ENCODE results near the gene GNMT.
"Not testable (repeated sequence)": the region's sequence is repeated elsewhere in the genome, so short reads cannot be mapped to it uniquely, and the experiment has no call there.

GNMT gene

DNA sequence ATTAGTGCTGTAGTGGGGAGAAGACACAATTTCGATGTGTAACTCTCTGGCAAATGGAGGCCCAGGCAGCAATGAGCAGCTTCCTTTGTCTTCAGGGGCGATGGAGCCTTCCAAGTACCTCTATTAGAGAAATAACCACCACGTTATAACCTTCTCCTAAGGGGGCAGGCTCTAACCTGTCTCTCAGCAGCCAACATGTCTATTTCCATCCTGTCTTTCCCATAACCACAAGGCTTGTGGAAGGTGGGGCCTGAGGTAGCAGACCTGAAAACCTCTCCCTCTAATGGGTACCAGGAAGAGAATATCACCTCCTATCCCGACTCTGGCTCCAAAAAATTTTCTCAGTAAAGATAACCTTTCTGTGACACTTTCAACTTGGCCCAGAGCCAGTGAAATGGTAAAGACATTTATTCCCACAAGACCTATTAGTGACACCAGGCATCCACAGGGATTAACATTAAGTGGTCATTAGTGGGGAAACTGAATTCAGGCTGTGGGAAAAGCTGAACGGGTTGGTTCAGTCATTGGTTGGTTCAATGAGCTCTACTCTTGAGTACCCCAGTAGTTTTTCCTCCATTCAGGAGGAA is 14.5 kb downstream of the GNMT start:
- no peak for DNase-seq (ENCODE audit: low read depth)

DNA sequence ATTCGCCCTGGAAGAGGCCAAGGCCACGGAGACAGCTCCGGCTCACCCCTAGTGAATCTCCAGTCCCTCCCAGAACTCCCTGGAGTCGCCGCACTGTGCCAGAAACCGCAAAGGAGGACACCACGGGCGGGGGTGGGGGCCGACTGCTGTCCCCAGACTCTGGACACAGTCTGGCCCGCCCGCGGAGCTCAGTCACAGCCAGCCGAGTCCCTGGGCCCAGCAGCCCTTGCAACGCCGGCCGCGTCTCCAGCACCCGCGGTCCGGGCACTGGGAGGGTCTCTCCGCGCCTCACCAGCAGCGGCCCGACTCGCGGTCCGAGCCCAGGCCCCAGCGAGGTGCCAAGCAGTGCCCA is 17.9 kb downstream of the GNMT start:
- no peak for DNase-seq (ENCODE audit: low read depth)

DNA sequence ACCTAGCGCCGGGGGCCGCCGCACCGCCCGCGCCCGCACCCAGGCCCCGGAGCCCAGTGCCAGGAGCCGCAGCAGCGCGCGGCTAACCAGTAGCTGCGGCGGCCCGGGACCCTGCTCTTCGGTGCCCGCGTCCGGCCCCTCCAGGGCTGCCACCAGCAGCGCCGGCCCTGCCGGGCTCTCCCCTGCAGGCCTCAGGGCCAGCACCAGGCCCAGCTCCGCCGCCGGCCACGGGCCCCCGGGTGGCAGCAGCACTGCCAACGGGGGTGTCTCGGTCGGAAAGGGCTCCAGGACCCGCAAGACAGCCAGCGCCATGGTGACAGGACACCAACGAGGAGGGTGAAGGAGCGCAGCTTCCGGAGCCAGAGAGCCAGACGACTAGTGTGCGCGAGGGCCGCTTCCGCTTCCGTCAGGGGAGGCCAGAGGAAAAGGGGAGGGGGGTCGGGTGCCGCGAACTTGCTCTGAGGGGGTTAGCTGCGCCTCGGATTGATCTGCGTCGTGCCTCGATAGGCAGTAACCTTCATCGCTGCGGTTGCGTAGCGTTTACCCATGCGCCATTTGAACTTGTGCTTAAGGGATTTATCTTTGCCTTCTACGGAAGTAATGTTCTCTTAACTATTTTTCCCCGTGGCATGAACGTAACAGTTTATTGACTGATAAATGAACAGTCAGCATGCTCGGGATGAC is 18.4 kb downstream of the GNMT start, which contains the start of gene PEX6:
TSS of gene PEX6 (minus strand) at position 343 of the 684 bp plus-strand sequence. CDS start at position 312, 31 bp downstream.
- DNase-seq (ENCODE audit: low read depth), result peak; percentile 90

DNA sequence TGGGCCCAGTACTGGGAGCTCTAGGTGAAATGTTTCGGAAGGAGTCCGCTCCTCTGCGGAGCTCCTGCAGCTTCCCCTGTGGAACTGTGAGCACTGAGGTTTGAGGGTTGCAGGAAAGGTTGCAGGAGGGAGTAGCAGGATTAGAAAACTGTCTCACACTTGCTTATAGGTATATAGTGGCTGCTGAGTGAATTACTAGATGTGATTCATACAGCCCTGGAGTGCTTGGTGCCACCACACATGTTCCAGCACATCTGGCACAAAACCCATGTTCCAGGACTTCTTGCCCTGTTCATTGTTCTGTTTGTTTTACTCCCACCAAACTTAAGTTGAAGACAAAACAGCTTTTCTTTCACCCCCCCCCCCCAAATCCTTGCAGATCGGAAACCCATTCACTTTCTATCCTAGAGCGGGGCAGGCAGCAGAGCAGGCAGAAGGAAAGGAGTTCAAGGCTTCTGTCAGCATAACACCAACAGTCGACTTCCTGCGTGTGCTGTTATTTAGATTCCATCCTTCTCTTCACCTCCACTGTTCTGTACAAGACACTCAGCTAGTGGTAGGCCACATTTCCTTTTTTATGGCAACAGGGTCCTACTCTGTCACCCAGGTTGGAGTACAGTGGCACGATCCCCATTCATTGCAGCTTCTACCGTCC is 19.1 kb downstream of the GNMT start:
- DNase-seq (ENCODE audit: low read depth), result no peak

DNA sequence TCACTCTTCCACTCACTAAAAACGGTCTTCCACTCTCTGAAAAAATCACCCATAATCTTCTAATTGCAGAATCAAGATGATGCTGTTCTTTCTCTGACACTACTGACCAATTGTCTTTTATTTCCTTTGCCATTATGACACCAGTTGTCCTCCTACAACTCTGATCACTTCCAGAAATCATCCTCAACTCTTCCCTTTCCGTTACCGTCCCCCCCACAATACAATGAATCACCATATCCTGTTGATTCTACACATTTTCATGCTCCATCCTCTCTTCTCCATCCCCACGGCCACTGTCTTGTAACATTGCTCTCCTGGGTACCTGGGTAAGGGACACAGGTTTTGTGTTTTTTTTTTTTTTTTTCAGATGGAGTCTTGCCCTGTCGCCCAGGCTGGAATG is 21.3 kb downstream of the GNMT start:
- no peak for DNase-seq (ENCODE audit: low read depth)

GRCh38 chr6:42984001-42984923 is 23.7 kb downstream of the GNMT start, which contains the start of gene PPP2R5D:
TSS of gene PPP2R5D (plus strand) at chr6:42984570. CDS start at chr6:42984678, 108 bp downstream.
- DNase-seq (ENCODE audit: low read depth), result peak; percentile 97

DNA sequence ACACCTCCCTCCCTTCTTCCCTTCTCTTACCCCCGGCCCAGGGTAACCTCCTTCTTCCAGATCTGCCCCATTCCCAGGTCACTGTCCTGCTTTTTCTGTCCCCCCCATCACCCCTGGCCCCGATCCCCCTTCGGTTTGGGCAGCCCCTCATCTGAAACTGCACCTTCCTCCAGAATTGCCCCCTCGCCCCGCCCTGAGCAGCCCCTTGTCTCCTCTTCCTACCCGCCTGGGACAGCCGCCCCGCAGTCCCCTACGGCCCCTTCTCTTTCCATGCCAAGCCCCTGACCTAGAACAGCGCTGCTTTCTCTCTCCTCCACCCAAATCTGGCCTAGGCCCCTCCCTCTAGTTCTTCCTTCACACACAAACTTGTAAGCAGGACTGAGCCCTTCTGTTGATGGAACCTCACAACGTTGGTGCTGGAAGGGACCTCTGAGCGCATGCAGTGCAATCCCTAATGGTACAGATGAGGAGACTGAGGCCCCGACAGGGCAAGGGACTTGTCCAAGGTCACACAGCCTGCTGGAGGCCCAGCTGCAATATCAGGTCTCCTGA is 24.4 kb downstream of the GNMT start:
- no peak for DNase-seq (ENCODE audit: low read depth)

- no peak for DNase-seq (ENCODE audit: low read depth)
Measured at GRCh38 chr6:42987533-42988451, 27.2 kb downstream of the GNMT start.

DNA sequence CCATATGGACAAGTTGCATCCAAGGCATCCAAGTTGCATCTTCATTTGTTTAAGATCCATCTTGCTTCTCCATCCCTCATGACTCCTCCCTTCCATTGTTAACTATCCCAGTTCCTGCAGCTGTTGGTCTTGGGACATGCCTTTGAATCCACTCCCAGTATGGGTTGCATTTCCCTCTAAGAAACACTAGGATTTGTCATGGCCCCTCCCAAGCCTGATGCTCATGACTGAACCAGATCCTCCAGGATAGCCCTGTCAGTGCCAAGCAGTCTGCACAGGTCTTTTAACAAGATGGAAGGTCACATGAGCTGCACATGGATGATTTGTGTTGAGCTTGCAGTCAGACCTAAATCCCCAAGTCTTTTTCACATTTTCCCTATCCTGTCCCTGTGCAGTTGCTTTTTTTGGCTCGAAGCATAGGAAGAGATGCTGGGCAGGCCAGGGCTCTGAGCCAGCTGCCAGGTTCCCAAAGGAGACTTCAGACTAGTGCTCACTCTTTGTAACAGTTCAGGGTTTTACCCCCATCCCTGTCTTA is 28.0 kb downstream of the GNMT start:
- DNase-seq (ENCODE audit: low read depth), result no peak

DNA sequence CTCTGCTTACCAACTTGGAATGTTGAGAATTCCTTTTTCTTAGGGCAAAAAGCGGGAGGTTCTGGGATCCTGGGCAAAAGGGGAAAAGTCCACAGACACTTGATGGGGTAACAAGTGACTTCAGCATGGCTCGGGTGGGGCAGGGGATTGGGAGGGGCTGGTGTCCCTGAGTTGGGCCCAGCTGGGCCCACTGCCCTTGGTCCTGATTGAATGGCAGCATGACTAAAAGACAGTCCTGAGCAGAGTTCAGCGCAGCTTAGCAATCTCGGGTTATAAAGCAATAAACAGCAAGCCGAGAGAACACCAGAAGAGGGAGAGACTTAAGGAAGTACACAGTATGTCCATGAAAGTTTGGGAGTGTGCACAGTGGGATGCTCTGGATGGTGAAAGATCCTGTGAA is 29.4 kb downstream of the GNMT start:
- DNase-seq (ENCODE audit: low read depth), result no peak

- no peak for DNase-seq (ENCODE audit: low read depth)
Measured at GRCh38 chr6:42993445-42993844, 32.9 kb downstream of the GNMT start.

GRCh38 chr6:42996513-42996912 is 36.0 kb downstream of the GNMT start:
- DNase-seq (ENCODE audit: low read depth), result no peak

DNA sequence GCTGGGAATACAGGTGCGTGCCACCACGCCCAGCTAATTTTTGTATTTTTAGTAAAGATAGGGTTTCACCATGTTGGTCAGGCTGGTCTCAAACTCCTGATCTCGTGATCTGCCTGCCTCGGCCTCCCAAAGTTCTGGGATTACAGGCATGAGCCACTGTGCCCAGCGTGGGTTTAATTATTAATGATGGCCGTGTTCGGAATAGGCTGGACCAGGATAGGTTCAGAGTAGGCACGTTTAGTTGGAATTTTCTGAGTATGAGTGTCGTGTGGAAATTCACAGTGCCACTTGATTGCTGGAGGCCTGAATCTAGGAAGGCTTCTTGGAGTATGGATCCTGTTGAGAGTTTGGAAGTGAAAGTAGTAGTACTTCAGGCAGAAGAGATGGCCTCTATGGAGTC is 37.7 kb downstream of the GNMT start:
- not testable (repeated sequence) for DNase-seq (ENCODE audit: low read depth)

DNA sequence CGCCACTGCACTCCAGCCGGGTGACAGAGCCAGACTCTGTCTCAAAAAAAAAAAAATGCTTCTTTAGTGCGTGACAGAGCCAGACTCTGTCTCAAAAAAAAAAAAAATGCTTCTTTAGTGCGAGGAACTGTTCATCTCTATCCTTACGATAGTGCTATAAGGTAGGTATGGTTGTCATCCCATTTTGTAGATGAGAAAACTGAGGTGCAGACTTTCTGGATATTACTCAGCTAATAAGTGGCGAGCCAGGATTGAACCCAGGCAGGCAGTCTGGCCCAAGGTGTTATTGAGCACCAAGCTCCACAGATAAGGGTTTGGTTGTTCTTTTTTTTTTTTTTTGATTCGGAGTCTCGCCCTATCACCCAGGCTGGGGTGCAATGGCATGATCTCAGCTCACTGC is 41.3 kb downstream of the GNMT start:
- DNase-seq (ENCODE audit: low read depth), result no peak

GRCh38 chr6:43005844-43006243 is 45.3 kb downstream of the GNMT start:
- DNase-seq (ENCODE audit: low read depth), result no peak

DNA sequence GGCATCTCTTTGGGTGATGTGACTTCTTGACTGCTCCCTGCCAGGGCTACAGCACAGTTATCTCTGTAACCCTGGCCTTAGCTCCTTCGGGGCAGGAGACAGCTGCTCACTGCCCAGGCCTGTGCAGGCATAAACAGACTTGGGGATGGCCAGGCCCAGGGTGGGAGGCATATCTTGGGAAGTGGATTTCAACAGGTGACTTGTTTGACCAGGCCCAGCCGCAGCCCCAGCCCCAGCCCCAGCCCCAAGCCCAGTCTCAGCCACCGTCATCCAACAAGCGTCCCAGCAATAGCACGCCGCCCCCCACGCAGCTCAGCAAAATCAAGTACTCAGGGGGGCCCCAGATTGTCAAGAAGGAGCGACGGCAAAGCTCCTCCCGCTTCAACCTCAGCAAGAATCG is 45.7 kb downstream of the GNMT start:
- no peak for DNase-seq (ENCODE audit: low read depth)

DNA sequence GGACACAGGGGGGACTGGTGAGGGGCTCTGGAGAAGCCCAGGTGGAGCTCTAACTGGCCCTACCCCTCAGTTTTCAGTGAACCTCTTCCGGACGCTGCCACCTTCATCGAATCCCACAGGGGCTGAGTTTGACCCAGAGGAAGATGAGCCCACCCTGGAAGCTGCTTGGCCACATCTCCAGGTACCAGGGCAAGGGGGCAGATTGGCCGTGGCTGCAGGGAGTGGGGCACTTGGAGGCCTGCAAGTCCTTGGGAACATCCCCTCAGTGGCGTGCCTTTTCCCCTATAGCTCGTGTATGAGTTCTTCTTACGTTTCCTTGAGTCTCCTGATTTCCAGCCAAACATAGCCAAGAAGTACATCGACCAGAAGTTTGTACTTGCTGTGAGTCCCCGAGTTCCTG is 46.6 kb downstream of the GNMT start:
- no peak for DNase-seq (ENCODE audit: low read depth)

- DNase-seq (ENCODE audit: low read depth), result no peak
Measured at GRCh38 chr6:43009124-43009523, 48.6 kb downstream of the GNMT start.

- no peak for DNase-seq (ENCODE audit: low read depth)
Measured at GRCh38 chr6:43011207-43011606, 50.7 kb downstream of the GNMT start.

GRCh38 chr6:43012364-43012763 is 51.8 kb downstream of the GNMT start:
- DNase-seq (ENCODE audit: low read depth), result no peak

Data from activated T-cell treated with anti-CD3 and anti-CD28 coated beads for 24 hours (primary cell).